Endothelial cell of umbilical vein (primary cell): ENCODE measurements around the gene MYH15. TPM values are rescaled to one million over a fixed set of nuclear protein-coding genes. Genes with fewer than 3 reads are reported as not detected.

Source experiments
- BruUV-seq: library from RNA; stranded (reverse); fragments of 400-500 nt; replicated peaks from 2 replicates; lab custom pipeline; 2021; lab: Mats Ljungman, UMichigan
- CTCF ChIA-PET: fragments of 300-600, 350-600 bp; sonication (Branson Sonifier 250); formaldehyde crosslinking; loops from one replicate; lab custom pipeline; 2021; ENCODE audit warnings: antibody characterized with exemption, inconsistent platforms; lab: Charles Lee
- POLR2A ChIA-PET: fragments of 300-600, 350-600 bp; sonication (Branson Sonifier 250); formaldehyde crosslinking; loops from one replicate; lab custom pipeline; 2021; ENCODE audit warnings: antibody characterized with exemption, inconsistent platforms; lab: Charles Lee
- DNase-seq: peaks from one replicate; pipeline ENCODE4 v3.0.0-alpha.2; 2011; ENCODE audit warnings: low read depth, low spot score
- FAIRE-seq: peaks from 2 replicates; lab custom pipeline; 2011; peaks lifted over from hg19 to GRCh38; lab: Jason Lieb, UNC
- H2AFZ ChIP-seq: 2 replicates; pipeline ENCODE4 v1.6.0; 2012; ENCODE audit warnings: low read depth, low read length, control low read depth, inconsistent platforms
- H3K27ac ChIP-seq: 2 replicates; pipeline ENCODE4 v1.5.1; 2011; ENCODE audit warnings: low read depth, mild to moderate bottlenecking, control low read depth, low read length, moderate library complexity; ENCODE audit not compliant: insufficient read depth
- H3K27me3 ChIP-seq, 2 experiments: 2 replicates each; pipeline versions ENCODE4 v1.6.0 to v1.6.1; 2011; ENCODE audit warnings: low read length in 2 of 2, mixed read lengths in 1 of 2; ENCODE audit not compliant: control insufficient read depth in 2 of 2, insufficient read depth in 2 of 2
- H3K36me3 ChIP-seq, 2 experiments: 2 replicates in 1 of 2; 3 replicates in 1 of 2; pipeline ENCODE4 v1.5.1; 2011; ENCODE audit warnings: low read length in 2 of 2, mild to moderate bottlenecking in 1 of 2, moderate library complexity in 1 of 2; ENCODE audit not compliant: control insufficient read depth in 2 of 2, insufficient read depth in 2 of 2; ENCODE audit errors: extremely low read depth in 1 of 2
- H3K4me1 ChIP-seq: 3 replicates; pipeline ENCODE4 v1.5.1; 2011; ENCODE audit warnings: mild to moderate bottlenecking, low read length; ENCODE audit not compliant: control insufficient read depth, insufficient read depth; ENCODE audit errors: extremely low read depth
- H3K4me2 ChIP-seq: 2 replicates; pipeline ENCODE4 v1.6.1; 2011; ENCODE audit warnings: low read length, control low read depth, mixed read lengths; ENCODE audit not compliant: insufficient read depth
- H3K4me3 ChIP-seq, 3 experiments: fragments of 200-600 bp in 1 of 3; sonication (generic), shearing (Covaris generic) in 1 of 3; replicated peaks in 1 of 3; 2 replicates each; pipeline ENCODE4 v1.5.1; 2011 to 2016; ENCODE audit warnings: control low read depth in 3 of 3, low read length in 3 of 3, mild to moderate bottlenecking in 2 of 3, inconsistent platforms in 1 of 3, low read depth in 1 of 3, moderate library complexity in 1 of 3; ENCODE audit not compliant: insufficient read depth in 1 of 3
- H3K79me2 ChIP-seq: 2 replicates; pipeline ENCODE4 v1.6.0; 2012; ENCODE audit warnings: low read length, inconsistent platforms; ENCODE audit not compliant: control insufficient read depth, insufficient read depth
- H3K9ac ChIP-seq: replicated peaks from 2 replicates; pipeline ENCODE3; 2011; ENCODE audit warnings: low read length, control low read depth; ENCODE audit not compliant: insufficient read depth; ENCODE audit errors: extremely low read depth
- H3K9me1 ChIP-seq: replicated peaks from 3 replicates; pipeline ENCODE4 v1.6.0; 2011; ENCODE audit warnings: mild to moderate bottlenecking, low read length; ENCODE audit not compliant: control insufficient read depth, insufficient read depth; ENCODE audit errors: extremely low read depth
- H3K9me3 ChIP-seq: replicated peaks from 2 replicates; pipeline ENCODE4 v1.5.1; 2012; ENCODE audit warnings: low read length, inconsistent platforms; ENCODE audit not compliant: control insufficient read depth, insufficient read depth
- H4K20me1 ChIP-seq: replicated peaks from 2 replicates; pipeline ENCODE3; 2011; ENCODE audit warnings: mild to moderate bottlenecking, low read length; ENCODE audit not compliant: control insufficient read depth, insufficient read depth; ENCODE audit errors: extremely low read depth
- CTCF ChIP-seq, 2 donors: IDR thresholded peaks; 1 replicate in 1 of 2; 2 replicates in 1 of 2; pipeline ENCODE4 v1.5.1; 2011; ENCODE audit warnings: low read length in 2 of 2, mild to moderate bottlenecking in 2 of 2, moderate library complexity in 2 of 2, control low read depth in 1 of 2, inconsistent platforms in 1 of 2, low read depth in 1 of 2; ENCODE audit not compliant: insufficient read depth in 1 of 2; ENCODE audit errors: extremely low read depth in 1 of 2
- EZH2 ChIP-seq: IDR thresholded peaks from 2 replicates; pipeline ENCODE4 v1.6.1; 2012; ENCODE audit warnings: borderline replicate concordance, low read depth, mild to moderate bottlenecking, moderate library complexity, low read length, inconsistent platforms; ENCODE audit not compliant: severe bottlenecking
- FOS ChIP-seq: IDR thresholded peaks from 2 replicates; pipeline ENCODE4 v1.6.1; 2011; ENCODE audit warnings: mild to moderate bottlenecking, low read length, moderate library complexity, borderline replicate concordance; ENCODE audit not compliant: insufficient read depth
- GATA2 ChIP-seq: IDR thresholded peaks from 2 replicates; pipeline ENCODE4 v1.7.0; 2011; ENCODE audit warnings: low read depth, mild to moderate bottlenecking, moderate library complexity, mixed read lengths, low read length; ENCODE audit not compliant: insufficient read length, insufficient read depth
- JUN ChIP-seq: IDR thresholded peaks from 2 replicates; pipeline ENCODE4 v1.6.1; 2011; ENCODE audit warnings: borderline replicate concordance, low read depth; ENCODE audit not compliant: insufficient read length, insufficient read depth
- MAX ChIP-seq: IDR thresholded peaks from 2 replicates; pipeline ENCODE4 v1.6.1; 2011; ENCODE audit not compliant: insufficient read depth, insufficient read length
- MYC ChIP-seq: IDR thresholded peaks from one replicate; pipeline ENCODE4 v1.6.1; 2011; ENCODE audit warnings: mild to moderate bottlenecking, low read depth, low read length
- POLR2A ChIP-seq: IDR thresholded peaks from 2 replicates; pipeline ENCODE4 v1.6.1; 2012; ENCODE audit warnings: low read depth, mild to moderate bottlenecking, control low read depth, low read length
- POLR2AphosphoS5 ChIP-seq: IDR thresholded peaks from 2 replicates; pipeline ENCODE4 v1.6.1; 2012; ENCODE audit warnings: low read depth, mild to moderate bottlenecking, control low read depth, low read length, moderate library complexity; ENCODE audit not compliant: insufficient read depth
- dilution Hi-C: fragments of 300-500 bp; cut with MboI; formaldehyde crosslinking; loops from one replicate; pipeline ENCODE4 v1.15.0; 2019; ENCODE audit warnings: low sequenced_read_pairs; ENCODE audit not compliant: extremely low pct_ligation_motif_present
- intact Hi-C: fragments of 100-400 bp; cut with micrococcal nuclease; formaldehyde crosslinking; loops from one replicate; pipeline ENCODE4 v1.10.0; 2022
- polyA plus RNA-seq, 4 experiments: library from polyadenylated mRNA; depleted of rRNA in 3 of 4; stranded (reverse) in 3 of 4; unstranded in 1 of 4; fragments of >200 nt; gene quantifications; 2 replicates each; pipeline versions ENCODE4 v1.2.1 to v1.2.3, GENCODE V29; 2011 to 2012; ENCODE audit warnings: missing spikeins in 1 of 4
- total RNA-seq: library from RNA; stranded (reverse); gene quantifications from 2 replicates; pipeline ENCODE4 v1.2.3, GENCODE V29; 2021

Gene MYH15
- total and polyA plus RNA-seq, 2 donors (not counting 3 experiments of a cell fraction or from before 2014, with no cell fraction given): 0.27 TPM; not detected in 1

- intact Hi-C loops: no loop called here
- POLR2A ChIA-PET: no interaction called here
- DNase-seq (no peak), FAIRE-seq (no peak)
- Histone ChIP-seq H3K79me2 (no peaks in the 10 kb centered on the region), H3K9me1 (no peaks in the 10 kb centered on the region), H3K27me3 (peaks cover 0 to 2% of the 10 kb centered on the region in 2 experiments), H3K4me2 (no peak overlapping the region), H3K9ac (no peak overlapping the region), H4K20me1 (no peaks in the 10 kb centered on the region), H3K9me3 (no peaks in the 10 kb centered on the region), H2AFZ (no peak overlapping the region), H3K4me3 (no peak overlapping the region), H3K36me3 (no peaks in the 10 kb centered on the region), H3K4me1 (no peaks in the 10 kb centered on the region), H3K27ac (no peak overlapping the region)
- no peak for TF ChIP-seq JUN
- no peak for TF ChIP-seq MAX
- no peak for TF ChIP-seq CTCF (IDR thresholded peaks at IDR 0.05; ENCODE audit: extremely low read depth in 1 of 2, insufficient read depth in 1 of 2, low read depth in 1 of 2, low read length in 2 of 2)
- TF ChIP-seq POLR2A: no peak
- TF ChIP-seq MYC: no peak
- TF ChIP-seq GATA2: no peak
- TF ChIP-seq FOS: no peak
- TF ChIP-seq EZH2: no peak
- TF ChIP-seq POLR2AphosphoS5: no peak
- CTCF ChIA-PET: no interaction called here
- BruUV-seq: no TSS peak
- dilution Hi-C loops: no loop called here
Observed at GRCh38 chr3:108398510-108398909, 111.9 kb downstream of the MYH15 start.
